HL-60 (cell line): ENCODE data around the gene MOCOS.
"Not testable (repeated sequence)": the region's sequence is repeated elsewhere in the genome, so short reads cannot be mapped to it uniquely, and the experiment has no call there.

ENCODE experiments used
- DNase-seq, 2 experiments: peaks; one replicate each; pipeline ENCODE4 v3.0.0-alpha.2; 2010 to 2020; ENCODE audit warnings: low read depth in 1 of 2, low spot score in 1 of 2
- H3K27ac ChIP-seq: fragments of 250-450 bp; sonication (Bioruptor Pico); replicated peaks from 2 replicates; pipeline ENCODE4 v1.5.1; 2020; ENCODE audit warnings: mild to moderate bottlenecking, moderate library complexity
- H3K27me3 ChIP-seq: fragments of 250-450 bp; sonication (Bioruptor Pico); 2 replicates; pipeline ENCODE4 v1.5.1; 2021; ENCODE audit warnings: mild to moderate bottlenecking, moderate library complexity; ENCODE audit not compliant: insufficient read depth, poor library complexity, severe bottlenecking
- H3K4me3 ChIP-seq: replicated peaks from 2 replicates; pipeline ENCODE4 v1.5.1; 2011; ENCODE audit warnings: mild to moderate bottlenecking, control low read depth, low read length; ENCODE audit not compliant: insufficient read depth
- CTCF ChIP-seq: IDR thresholded peaks from one replicate; pipeline ENCODE4 v1.5.1; 2011; ENCODE audit warnings: low read length, control low read depth, inconsistent platforms; ENCODE audit not compliant: insufficient read depth
- GABPA ChIP-seq: IDR thresholded peaks from 2 replicates; pipeline ENCODE4 v1.6.1; 2012; ENCODE audit warnings: low read depth
- POLR2AphosphoS5 ChIP-seq: IDR thresholded peaks from 2 replicates; pipeline ENCODE4 v1.6.1; 2012; ENCODE audit warnings: low read depth
- SPI1 ChIP-seq: IDR thresholded peaks from 2 replicates; pipeline ENCODE4 v1.6.1; 2012; ENCODE audit warnings: low read depth, mild to moderate bottlenecking, borderline replicate concordance
- TF ChIP-seq, protein P1 (sequence below): IDR thresholded peaks from 2 replicates; pipeline ENCODE4 v1.6.1; 2012; ENCODE audit warnings: low read depth; ENCODE audit not compliant: insufficient replicate concordance

Gene MOCOS

GRCh38 chr18:36229188-36229587, 41.9 kb downstream of the MOCOS start:
- Histone ChIP-seq H3K4me3 (no peak overlapping the region), H3K27me3 (no peaks in the 10 kb centered on the region), H3K27ac (no peak overlapping the region)
- DNase-seq: no peak
- no peak for TF ChIP-seq CTCF
- no peak for TF ChIP-seq SPI1
- TF ChIP-seq GABPA: no peak
- no peak for TF ChIP-seq POLR2AphosphoS5

- not testable (repeated sequence) for DNase-seq, H3K4me3 ChIP-seq, H3K27ac ChIP-seq, H3K27me3 ChIP-seq
These were observed 53.2 kb downstream of the MOCOS start for GRCh38 chr18:36240510-36240909.

GRCh38 chr18:36241831-36242230, 54.5 kb downstream of the MOCOS start:
- Histone ChIP-seq H3K4me3 (no peak overlapping the region), H3K27me3 (peaks cover 3% of the 10 kb centered on the region), H3K27ac (no peak overlapping the region)
- TF ChIP-seq, protein P1, sequence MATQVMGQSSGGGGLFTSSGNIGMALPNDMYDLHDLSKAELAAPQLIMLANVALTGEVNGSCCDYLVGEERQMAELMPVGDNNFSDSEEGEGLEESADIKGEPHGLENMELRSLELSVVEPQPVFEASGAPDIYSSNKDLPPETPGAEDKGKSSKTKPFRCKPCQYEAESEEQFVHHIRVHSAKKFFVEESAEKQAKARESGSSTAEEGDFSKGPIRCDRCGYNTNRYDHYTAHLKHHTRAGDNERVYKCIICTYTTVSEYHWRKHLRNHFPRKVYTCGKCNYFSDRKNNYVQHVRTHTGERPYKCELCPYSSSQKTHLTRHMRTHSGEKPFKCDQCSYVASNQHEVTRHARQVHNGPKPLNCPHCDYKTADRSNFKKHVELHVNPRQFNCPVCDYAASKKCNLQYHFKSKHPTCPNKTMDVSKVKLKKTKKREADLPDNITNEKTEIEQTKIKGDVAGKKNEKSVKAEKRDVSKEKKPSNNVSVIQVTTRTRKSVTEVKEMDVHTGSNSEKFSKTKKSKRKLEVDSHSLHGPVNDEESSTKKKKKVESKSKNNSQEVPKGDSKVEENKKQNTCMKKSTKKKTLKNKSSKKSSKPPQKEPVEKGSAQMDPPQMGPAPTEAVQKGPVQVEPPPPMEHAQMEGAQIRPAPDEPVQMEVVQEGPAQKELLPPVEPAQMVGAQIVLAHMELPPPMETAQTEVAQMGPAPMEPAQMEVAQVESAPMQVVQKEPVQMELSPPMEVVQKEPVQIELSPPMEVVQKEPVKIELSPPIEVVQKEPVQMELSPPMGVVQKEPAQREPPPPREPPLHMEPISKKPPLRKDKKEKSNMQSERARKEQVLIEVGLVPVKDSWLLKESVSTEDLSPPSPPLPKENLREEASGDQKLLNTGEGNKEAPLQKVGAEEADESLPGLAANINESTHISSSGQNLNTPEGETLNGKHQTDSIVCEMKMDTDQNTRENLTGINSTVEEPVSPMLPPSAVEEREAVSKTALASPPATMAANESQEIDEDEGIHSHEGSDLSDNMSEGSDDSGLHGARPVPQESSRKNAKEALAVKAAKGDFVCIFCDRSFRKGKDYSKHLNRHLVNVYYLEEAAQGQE: no peak
- no peak for TF ChIP-seq GABPA
- TF ChIP-seq SPI1: no peak
- no peak for TF ChIP-seq CTCF
- no peak for TF ChIP-seq POLR2AphosphoS5
- DNase-seq: no peak

DNA sequence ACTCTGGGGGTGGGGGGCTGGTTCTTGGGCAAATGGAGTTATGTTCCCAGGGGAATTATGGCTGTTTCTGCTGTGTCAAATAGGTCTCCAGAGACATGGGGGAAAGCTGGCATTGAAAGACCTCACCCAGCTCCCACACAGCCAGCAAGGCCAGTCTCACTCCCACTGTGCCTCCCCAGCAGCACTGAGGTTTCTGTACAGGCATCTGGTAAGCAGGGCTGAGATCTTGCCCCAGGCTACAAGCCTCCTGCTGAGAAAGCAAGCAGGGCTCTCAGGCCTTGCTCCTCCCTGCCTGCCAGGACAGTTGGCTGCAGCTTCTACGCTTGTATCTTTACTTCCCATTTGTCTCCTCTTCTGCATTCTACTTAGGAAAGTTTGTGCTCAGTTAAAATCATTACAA, 59.7 kb downstream of the MOCOS start:
- Histone ChIP-seq H3K27ac (no peak overlapping the region), H3K4me3 (no peak overlapping the region), H3K27me3 (peaks cover 3% of the 10 kb centered on the region)
- TF ChIP-seq, protein P1: no peak
- TF ChIP-seq SPI1: no peak
- no peak for TF ChIP-seq POLR2AphosphoS5
- no peak for TF ChIP-seq GABPA
- TF ChIP-seq CTCF: no peak
- no peak for DNase-seq

DNA sequence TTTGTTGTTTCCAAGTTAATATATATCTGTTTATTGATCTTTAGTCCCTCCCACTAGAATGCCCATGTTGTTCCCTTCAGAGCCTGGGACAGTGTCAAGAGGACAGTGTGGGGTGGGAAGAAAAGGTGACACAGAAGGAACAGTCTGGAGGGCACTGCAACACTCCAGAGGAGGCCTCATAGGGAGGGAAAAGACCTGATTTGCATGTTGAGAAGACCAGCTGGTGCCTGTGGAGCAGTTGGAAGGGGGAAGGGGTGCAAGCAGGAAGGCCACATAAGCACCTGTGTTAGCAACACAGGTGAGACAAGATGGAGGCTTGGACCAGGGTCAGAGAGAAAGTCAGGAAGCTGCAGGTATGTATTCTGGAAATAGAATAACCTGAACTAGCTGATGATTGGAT, 62.1 kb downstream of the MOCOS start:
- Histone ChIP-seq H3K27ac (no peak overlapping the region), H3K27me3 (peaks cover 3% of the 10 kb centered on the region), H3K4me3 (no peak overlapping the region)
- TF ChIP-seq GABPA (no peak), SPI1 (no peak), CTCF (no peak), POLR2AphosphoS5 (no peak)
- TF ChIP-seq, protein P1: no peak
- DNase-seq: no peak
